Osteocyte (in vitro differentiated cells): Measurements from ENCODE around the gene PRIM2. TPM values are rescaled to one million over a fixed set of nuclear protein-coding genes. Genes with fewer than 3 reads are reported as not detected.
"Not testable (repeated sequence)": the region's sequence is repeated elsewhere in the genome, so short reads cannot be mapped to it uniquely, and the experiment has no call there.

ENCODE experiments used
- DNase-seq: peaks from one replicate; pipeline ENCODE4 v3.0.0; 2021; ENCODE audit warnings: mixed read lengths; ENCODE audit not compliant: unreplicated experiment; ENCODE audit errors: extremely low spot score
- H3K27ac Mint-ChIP-seq: one replicate; pipeline ENCODE4 v1.8.0; 2021; ENCODE audit warnings: mild to moderate bottlenecking, mixed read lengths; ENCODE audit not compliant: unreplicated experiment
- H3K27me3 Mint-ChIP-seq: one replicate; pipeline ENCODE4 v1.8.0; 2021; ENCODE audit warnings: mixed read lengths; ENCODE audit not compliant: unreplicated experiment
- H3K36me3 Mint-ChIP-seq: one replicate; pipeline ENCODE4 v1.8.0; 2021; ENCODE audit warnings: mixed read lengths; ENCODE audit not compliant: unreplicated experiment
- H3K4me1 Mint-ChIP-seq: one replicate; pipeline ENCODE4 v1.8.0; 2021; ENCODE audit warnings: mixed read lengths; ENCODE audit not compliant: unreplicated experiment
- H3K4me3 Mint-ChIP-seq: one replicate; pipeline ENCODE4 v1.8.0; 2021; ENCODE audit warnings: mild to moderate bottlenecking, moderate library complexity, mixed read lengths; ENCODE audit not compliant: unreplicated experiment
- H3K9me3 Mint-ChIP-seq: one replicate; pipeline ENCODE4 v1.8.0; 2021; ENCODE audit warnings: mixed read lengths; ENCODE audit not compliant: unreplicated experiment
- total RNA-seq: library from RNA; stranded (reverse); gene quantifications from 2 replicates; pipeline ENCODE4 v1.2.1, GENCODE V29; 2021
- TF ChIP-seq, protein P1 (sequence below): fragments of 200-600 bp; sonication (generic); IDR thresholded peaks from 2 replicates; pipeline ENCODE4 v1.5.0; 2021; ENCODE audit warnings: antibody characterized with exemption, mild to moderate bottlenecking, moderate library complexity

Gene PRIM2
- total RNA-seq, 1 donor from 2014 or later: 10.4 TPM

DNA sequence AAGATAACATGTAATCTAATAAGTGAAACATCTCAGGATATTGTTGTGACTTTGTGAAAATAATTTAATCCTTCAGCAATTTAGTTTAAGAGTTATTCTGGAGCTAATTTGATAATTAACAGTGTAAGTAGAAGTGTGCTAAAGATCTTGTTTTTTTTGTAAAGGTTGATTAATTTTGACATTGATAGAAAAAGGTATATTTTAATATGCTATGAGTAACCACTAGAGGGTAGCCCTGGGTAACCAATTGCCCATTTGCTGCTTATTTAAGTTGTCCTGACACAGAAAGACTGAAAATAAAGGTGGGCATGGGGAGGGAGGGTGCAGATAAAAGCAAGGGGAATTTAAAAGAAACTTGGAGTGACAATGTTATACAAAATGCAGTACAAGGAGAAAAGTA, 262.1 kb downstream of the PRIM2 start:
- not testable (repeated sequence) for H3K27ac Mint-ChIP-seq, H3K9me3 Mint-ChIP-seq, H3K36me3 Mint-ChIP-seq, H3K4me3 Mint-ChIP-seq, DNase-seq, H3K27me3 Mint-ChIP-seq, H3K4me1 Mint-ChIP-seq
- TF ChIP-seq, protein P1, sequence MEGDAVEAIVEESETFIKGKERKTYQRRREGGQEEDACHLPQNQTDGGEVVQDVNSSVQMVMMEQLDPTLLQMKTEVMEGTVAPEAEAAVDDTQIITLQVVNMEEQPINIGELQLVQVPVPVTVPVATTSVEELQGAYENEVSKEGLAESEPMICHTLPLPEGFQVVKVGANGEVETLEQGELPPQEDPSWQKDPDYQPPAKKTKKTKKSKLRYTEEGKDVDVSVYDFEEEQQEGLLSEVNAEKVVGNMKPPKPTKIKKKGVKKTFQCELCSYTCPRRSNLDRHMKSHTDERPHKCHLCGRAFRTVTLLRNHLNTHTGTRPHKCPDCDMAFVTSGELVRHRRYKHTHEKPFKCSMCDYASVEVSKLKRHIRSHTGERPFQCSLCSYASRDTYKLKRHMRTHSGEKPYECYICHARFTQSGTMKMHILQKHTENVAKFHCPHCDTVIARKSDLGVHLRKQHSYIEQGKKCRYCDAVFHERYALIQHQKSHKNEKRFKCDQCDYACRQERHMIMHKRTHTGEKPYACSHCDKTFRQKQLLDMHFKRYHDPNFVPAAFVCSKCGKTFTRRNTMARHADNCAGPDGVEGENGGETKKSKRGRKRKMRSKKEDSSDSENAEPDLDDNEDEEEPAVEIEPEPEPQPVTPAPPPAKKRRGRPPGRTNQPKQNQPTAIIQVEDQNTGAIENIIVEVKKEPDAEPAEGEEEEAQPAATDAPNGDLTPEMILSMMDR: peak; percentile 47

DNA sequence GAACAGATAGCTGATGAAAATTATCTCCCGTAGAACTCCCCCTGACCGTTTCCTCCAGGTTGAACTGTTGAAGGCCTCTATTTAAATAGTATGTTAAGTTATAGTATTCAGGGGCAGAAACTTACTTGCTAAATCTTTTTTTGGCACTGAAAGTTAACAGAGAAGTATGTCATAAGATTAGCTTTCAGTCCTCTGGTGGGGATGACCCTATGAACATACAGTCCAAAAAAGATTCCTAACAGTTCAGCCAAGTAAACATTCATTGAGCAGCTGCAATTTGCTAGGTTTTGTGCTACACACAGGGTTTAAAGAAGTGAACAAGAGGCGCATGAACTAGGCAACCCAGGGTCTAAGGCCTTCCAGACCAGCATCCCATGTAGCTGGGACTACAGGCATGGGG, 264.2 kb downstream of the PRIM2 start:
- H3K27me3 Mint-ChIP-seq, H3K9me3 Mint-ChIP-seq, H3K27ac Mint-ChIP-seq, H3K4me3 Mint-ChIP-seq, H3K4me1 Mint-ChIP-seq, H3K36me3 Mint-ChIP-seq, DNase-seq: not testable (repeated sequence)

DNA sequence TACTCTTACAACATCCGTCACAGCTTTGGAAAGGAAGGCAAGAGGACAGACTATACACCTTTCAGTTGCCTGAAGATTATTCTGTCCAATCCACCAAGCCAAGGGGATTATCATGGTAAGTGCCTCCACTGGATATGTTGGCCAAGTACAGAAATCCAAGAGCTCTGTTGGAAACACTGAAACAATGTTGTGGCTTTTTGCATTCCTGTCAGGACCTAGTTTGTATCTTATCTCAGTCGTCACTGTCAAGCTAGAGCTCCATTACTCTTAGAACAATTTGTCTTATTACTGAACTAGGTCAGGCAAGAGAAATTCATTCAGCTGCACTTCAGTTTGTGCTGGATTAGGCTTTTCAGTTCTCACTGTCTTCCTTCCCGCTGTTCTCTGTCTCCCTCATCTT, 283.7 kb downstream of the PRIM2 start:
- H3K4me1 Mint-ChIP-seq, DNase-seq: not testable (repeated sequence)

DNA sequence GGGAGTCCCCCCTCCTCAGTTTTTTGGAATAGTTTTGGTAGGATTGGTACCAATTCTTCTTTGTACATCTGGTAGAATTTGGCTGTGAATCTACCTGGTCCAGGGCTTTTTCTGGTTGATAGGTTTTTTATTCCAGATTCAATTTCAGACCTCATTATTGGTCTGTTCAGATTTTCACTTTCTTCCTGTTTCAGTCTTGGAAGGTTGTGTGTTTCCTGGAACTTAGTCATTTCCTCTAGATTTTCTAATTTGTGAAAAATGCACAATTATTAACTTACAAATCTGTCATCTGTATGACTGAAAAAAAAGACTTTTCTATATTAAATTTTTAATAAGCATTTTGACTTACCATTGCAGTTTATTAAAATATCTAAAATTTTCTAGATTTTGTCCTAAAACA, 287.9 kb downstream of the PRIM2 start:
- Mint-ChIP-seq H3K36me3 (peaks cover 12% of the 10 kb centered on the region), H3K27ac (peak overlapping the region; percentile 75)
- H3K4me1 Mint-ChIP-seq, H3K9me3 Mint-ChIP-seq, H3K4me3 Mint-ChIP-seq, H3K27me3 Mint-ChIP-seq, DNase-seq: not testable (repeated sequence)

More for the DNA sequence above, 283.7 kb downstream of the PRIM2 start:
- not testable (repeated sequence) for H3K36me3 Mint-ChIP-seq, H3K4me3 Mint-ChIP-seq, H3K9me3 Mint-ChIP-seq, H3K27me3 Mint-ChIP-seq, H3K27ac Mint-ChIP-seq

DNA sequence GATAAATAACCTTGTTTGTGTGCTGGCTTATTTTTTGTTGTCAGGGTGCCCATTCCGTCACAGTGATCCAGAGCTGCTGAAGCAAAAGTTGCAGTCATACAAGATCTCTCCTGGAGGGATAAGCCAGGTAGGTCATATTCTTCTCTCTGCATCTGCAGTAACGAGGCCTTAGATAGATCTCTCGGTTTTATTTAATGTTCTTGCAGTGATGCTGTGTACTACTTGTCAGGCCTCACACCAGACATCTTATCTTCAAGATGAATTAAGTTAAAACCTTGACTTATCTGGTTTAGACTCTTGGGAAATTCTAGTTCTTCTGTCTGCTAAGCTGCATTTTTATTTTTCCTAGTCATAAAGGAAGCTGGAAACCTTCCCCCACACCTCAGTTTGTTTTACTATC, 288.9 kb downstream of the PRIM2 start:
- H3K4me1 Mint-ChIP-seq, H3K9me3 Mint-ChIP-seq, H3K4me3 Mint-ChIP-seq, H3K27ac Mint-ChIP-seq, H3K27me3 Mint-ChIP-seq, DNase-seq: not testable (repeated sequence)
- H3K36me3 Mint-ChIP-seq: peaks cover 12% of the 10 kb centered on the region

DNA sequence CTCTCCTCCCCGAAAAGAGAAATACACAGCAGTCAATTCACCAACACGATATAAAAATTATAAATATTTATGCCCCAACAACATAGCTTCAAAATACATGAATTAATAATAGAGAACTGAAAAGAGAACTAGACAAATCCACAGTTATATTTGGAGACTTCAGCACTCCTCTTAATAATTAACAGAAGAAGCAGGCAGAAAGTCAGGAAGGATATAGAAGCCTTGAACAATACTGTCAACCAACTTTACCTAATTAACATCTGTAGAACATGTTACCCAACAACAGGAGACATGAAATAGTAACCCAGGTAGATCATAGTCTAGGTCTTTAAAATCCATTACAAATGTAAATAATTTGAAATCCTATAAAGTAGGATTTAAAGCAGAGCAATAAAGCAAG, 293.2 kb downstream of the PRIM2 start:
- H3K4me1 Mint-ChIP-seq, H3K36me3 Mint-ChIP-seq, DNase-seq, H3K27ac Mint-ChIP-seq, H3K4me3 Mint-ChIP-seq, H3K27me3 Mint-ChIP-seq, H3K9me3 Mint-ChIP-seq: not testable (repeated sequence)

DNA sequence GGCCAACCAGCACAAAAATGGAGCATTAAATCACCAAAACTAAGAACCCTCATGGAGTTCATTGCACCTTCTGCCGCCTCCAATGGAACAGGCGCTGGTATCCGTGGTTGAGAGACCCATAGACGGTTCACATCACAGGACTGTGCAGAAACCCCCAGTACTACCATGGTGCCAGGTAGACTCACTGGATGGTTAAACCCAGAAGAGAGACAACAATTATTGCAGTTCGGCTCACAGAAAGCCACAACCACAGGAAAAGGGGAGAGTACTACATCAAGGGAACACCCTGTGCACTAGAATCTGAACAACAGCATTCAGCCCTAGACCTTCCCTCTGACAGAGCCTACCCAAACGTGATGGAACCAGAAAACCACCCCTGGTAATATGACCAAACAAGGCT, 301.5 kb downstream of the PRIM2 start:
- H3K4me1 Mint-ChIP-seq, H3K36me3 Mint-ChIP-seq, H3K9me3 Mint-ChIP-seq, H3K4me3 Mint-ChIP-seq, DNase-seq, H3K27ac Mint-ChIP-seq, H3K27me3 Mint-ChIP-seq: not testable (repeated sequence)

DNA sequence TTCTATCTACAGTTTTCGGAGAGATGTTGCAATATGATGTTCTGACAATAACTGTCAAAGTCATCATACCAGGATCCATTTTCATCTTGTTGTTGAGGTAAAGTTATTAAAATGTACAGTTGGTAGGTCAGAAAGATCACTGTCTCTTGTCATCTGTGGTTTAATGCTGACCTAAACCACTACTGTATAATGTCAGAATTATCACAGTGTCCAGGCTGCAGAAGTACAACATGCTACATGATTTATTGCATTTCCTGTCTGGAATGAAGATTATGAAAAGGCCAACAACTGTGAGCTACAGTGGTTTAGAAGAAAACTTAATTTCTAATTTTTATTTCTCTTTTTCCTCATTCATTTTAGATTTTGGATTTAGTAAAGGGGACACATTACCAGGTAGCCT, 314.3 kb downstream of the PRIM2 start:
- DNase-seq, H3K27ac Mint-ChIP-seq, H3K4me3 Mint-ChIP-seq, H3K4me1 Mint-ChIP-seq, H3K36me3 Mint-ChIP-seq, H3K27me3 Mint-ChIP-seq, H3K9me3 Mint-ChIP-seq: not testable (repeated sequence)

DNA sequence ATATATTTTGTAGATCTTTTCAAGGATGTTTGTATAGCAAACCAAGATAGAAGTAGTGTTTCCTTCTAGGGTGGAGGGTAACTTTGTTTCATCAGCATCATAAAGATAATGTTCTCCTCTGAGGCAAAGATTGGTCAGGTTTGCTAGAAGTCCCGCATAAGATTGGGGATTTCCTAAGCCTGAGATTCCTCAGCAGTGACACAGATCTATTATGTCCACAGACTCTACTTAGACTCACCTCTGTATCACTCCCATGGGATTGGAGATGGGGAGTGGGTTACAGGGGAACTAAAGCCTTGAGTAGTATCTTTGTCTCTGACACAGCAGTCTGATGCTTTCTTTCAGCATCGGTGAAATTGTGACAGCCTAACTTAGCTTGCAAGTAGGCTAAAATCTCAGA, 341.1 kb downstream of the PRIM2 start:
- DNase-seq, H3K27ac Mint-ChIP-seq, H3K4me1 Mint-ChIP-seq, H3K4me3 Mint-ChIP-seq, H3K36me3 Mint-ChIP-seq, H3K27me3 Mint-ChIP-seq, H3K9me3 Mint-ChIP-seq: not testable (repeated sequence)

DNA sequence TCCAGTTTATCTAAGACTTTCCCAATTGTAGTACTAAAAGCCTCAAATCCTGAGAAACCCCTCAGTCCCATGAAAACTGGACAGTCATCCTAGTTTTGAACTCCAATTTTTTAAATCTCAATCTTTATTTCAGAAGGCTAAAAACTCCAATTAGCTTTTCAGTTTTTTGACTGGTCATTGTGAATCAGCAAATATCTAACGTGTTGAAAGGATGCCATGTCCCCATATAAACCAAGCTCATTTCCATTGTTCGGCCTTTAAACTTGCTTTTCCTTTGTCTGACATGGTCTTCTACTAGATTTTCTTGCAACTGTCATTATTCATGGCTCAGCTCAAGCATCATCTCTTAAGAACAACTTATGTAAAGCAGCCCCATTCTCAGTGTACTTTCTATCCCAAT, 342.4 kb downstream of the PRIM2 start:
- DNase-seq, H3K4me1 Mint-ChIP-seq, H3K36me3 Mint-ChIP-seq, H3K27ac Mint-ChIP-seq, H3K4me3 Mint-ChIP-seq, H3K9me3 Mint-ChIP-seq, H3K27me3 Mint-ChIP-seq: not testable (repeated sequence)

DNA sequence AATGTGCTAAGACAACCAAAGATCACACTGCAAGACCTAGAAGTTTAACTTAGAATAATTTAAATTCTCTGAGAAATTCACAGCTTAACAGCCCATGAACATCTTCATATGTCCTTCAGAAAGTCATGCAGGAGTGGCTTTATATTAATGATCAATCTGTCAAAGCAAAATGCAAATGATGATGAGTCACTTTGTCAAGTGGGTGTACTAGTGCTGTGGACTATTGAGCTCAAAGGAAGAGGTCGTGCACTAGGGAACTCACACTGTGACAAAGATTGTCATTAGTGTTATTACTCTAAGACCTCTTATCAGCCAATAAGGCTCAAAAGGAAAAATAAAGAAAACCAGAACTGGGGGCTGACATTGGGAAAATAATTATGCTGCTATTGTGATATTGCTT, 343.5 kb downstream of the PRIM2 start:
- not testable (repeated sequence) for H3K4me3 Mint-ChIP-seq, H3K4me1 Mint-ChIP-seq, H3K9me3 Mint-ChIP-seq, DNase-seq, H3K27ac Mint-ChIP-seq, H3K36me3 Mint-ChIP-seq, H3K27me3 Mint-ChIP-seq

DNA sequence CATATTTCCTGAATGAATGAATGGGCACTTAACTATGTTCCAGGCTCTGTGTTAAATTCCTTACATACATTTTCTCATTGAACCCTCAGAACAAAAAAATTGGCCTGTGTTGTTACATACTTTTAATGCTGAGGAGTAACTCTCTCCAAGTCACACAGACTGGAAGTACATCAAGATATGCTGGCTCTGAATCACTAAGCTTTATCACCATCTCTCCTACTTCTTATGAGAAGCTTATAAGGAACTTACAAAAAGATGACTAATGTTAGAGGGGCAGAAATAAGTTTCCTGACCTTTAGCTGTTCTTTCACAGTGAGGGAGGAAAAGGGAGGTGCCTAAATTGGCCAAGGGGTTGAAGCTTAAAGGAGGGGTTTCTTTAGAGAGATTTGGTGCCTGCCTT, 350.7 kb downstream of the PRIM2 start:
- not testable (repeated sequence) for H3K36me3 Mint-ChIP-seq, H3K4me1 Mint-ChIP-seq, DNase-seq, H3K27me3 Mint-ChIP-seq, H3K9me3 Mint-ChIP-seq, H3K27ac Mint-ChIP-seq, H3K4me3 Mint-ChIP-seq
